Motor neuron (in vitro differentiated cells): Measurements from ENCODE around the gene TNKS1BP1. TPM values are rescaled to one million over a fixed set of nuclear protein-coding genes. Genes with fewer than 3 reads are reported as not detected.
"Not testable (repeated sequence)": the region's sequence is repeated elsewhere in the genome, so short reads cannot be mapped to it uniquely, and the experiment has no call there.

Source experiments
- ATAC-seq, 8 experiments: fragments of 200-7000 bp; cut with Tn5 transposase; replicated peaks in 6 of 8; 2 replicates each; pipeline ENCODE4 v1.8.0; 2021; ENCODE audit warnings: mild to moderate bottlenecking in 8 of 8, moderate library complexity in 8 of 8
- H3K27ac ChIP-seq, 2 donors: fragments of 250-450 bp; sonication (Bioruptor Pico); 2 replicates each; pipeline ENCODE4 v1.9.0; 2021; ENCODE audit warnings: antibody characterized with exemption in 2 of 2, mild to moderate bottlenecking in 2 of 2, moderate library complexity in 1 of 2
- H3K4me1 ChIP-seq, 2 donors: fragments of 250-450 bp; sonication (Bioruptor Pico); replicated peaks in 1 of 2; 2 replicates each; pipeline ENCODE4 v1.6.1; 2021; ENCODE audit warnings: antibody characterized with exemption in 2 of 2, mild to moderate bottlenecking in 2 of 2, moderate library complexity in 1 of 2
- H3K4me3 ChIP-seq, 5 donors: fragments of 250-450 bp; sonication (Bioruptor Pico); 2 replicates each; pipeline ENCODE4 v1.9.0; 2021; ENCODE audit warnings: antibody characterized with exemption in 5 of 5, mild to moderate bottlenecking in 5 of 5, moderate library complexity in 4 of 5
- WGBS, 10 experiments: fragments of 450-650 bp; shearing (Covaris generic); methylation state at CpG; one replicate each; pipeline ENCODE4 v1.0.0; 2022; 5-methylcytosine and 5-hydroxymethylcytosine counted together
- in situ Hi-C, 9 experiments: fragments of 400-800 bp; cut with MboI; loops; one replicate each; pipeline ENCODE4 v1.15.0; 2021; ENCODE audit warnings: low sequenced_read_pairs in 9 of 9, low pct_unique_long_range_greater_than_20kb in 2 of 9; ENCODE audit not compliant: unreplicated experiment in 9 of 9
- total RNA-seq, 8 experiments: library from RNA; unstranded; fragments of 300-600 nt; gene quantifications; 2 replicates each; pipeline versions ENCODE4 v1.2.3 to v1.2.4, GENCODE V29; 2022

Gene TNKS1BP1
- total RNA-seq, 8 experiments from 2014 or later: 28.4 to 104 (median 55.4) TPM

GRCh38 chr11:57294225-57295131, 30.3 kb downstream of the TNKS1BP1 start:
- in situ Hi-C loops: no loop called here
- peak in 6 of 8 experiments; percentile 55 to 94 (median 65) for ATAC-seq
- Histone ChIP-seq H3K4me3 (no peak overlapping the region), H3K27ac (no peak overlapping the region), H3K4me1 (peaks cover 10 to 19% of the 10 kb centered on the region in 2 donors)
- WGBS, 10 experiments: 73 to 100% (median 100%) methylated on average over 1 to 2 of the region's 2 CpGs; no CpG with 5 or more reads in 3 of the 10 experiments

GRCh38 chr11:57290288-57290687, 34.5 kb downstream of the TNKS1BP1 start:
- in situ Hi-C loops: no loop called here
- H3K4me3 ChIP-seq: no peak overlapping the region
- no peak overlapping the region for H3K27ac ChIP-seq
- ATAC-seq: no peak
- 0 to 100% (median 100%) methylated on average over 1 of the region's 1 CpG; no CpG with 5 or more reads in 1 of the 10 experiments for WGBS, 10 experiments
- H3K4me1 ChIP-seq: peaks cover 29 to 40% of the 10 kb centered on the region in 2 donors

- H3K4me1 ChIP-seq: peaks cover 29 to 36% of the 10 kb centered on the region in 2 donors
- peak overlapping the region; percentile 48 to 62 for H3K27ac ChIP-seq
- H3K4me3 ChIP-seq: no peak overlapping the region
- ATAC-seq: peak; percentile 47 to 83 (median 78)
- 0 to 34% (median 17%) methylated on average over 1 to 6 of the region's 11 CpGs; no CpG with 5 or more reads in 4 of the 10 experiments for WGBS, 10 experiments
- in situ Hi-C loops: no loop called here
Observed at GRCh38 chr11:57288771-57289579, 35.8 kb downstream of the TNKS1BP1 start.

- Histone ChIP-seq H3K4me3 (no peak overlapping the region), H3K27ac (no peak overlapping the region), H3K4me1 (peaks cover 27 to 29% of the 10 kb centered on the region in 2 donors)
- 44 to 90% (median 60%) methylated on average over 1 to 2 of the region's 3 CpGs; no CpG with 5 or more reads in 3 of the 10 experiments for WGBS, 10 experiments
- peak in 5 of 8 experiments; percentile 49 to 79 (median 72) for ATAC-seq
- in situ Hi-C loops: no loop called here
Observed at GRCh38 chr11:57287884-57288283, 36.9 kb downstream of the TNKS1BP1 start.

GRCh38 chr11:57283231-57283990, 41.3 kb downstream of the TNKS1BP1 start:
- in situ Hi-C loops: no loop called here
- Histone ChIP-seq H3K4me3 (no peak overlapping the region), H3K27ac (no peak overlapping the region), H3K4me1 (peaks cover 8 to 10% of the 10 kb centered on the region in 2 donors)
- 40 to 100% (median 63%) methylated on average over 1 to 2 of the region's 2 CpGs; no CpG with 5 or more reads in 2 of the 10 experiments for WGBS, 10 experiments
- peak in 2 of 8 experiments; percentile 43 to 53 for ATAC-seq

GRCh38 chr11:57281546-57281945, 43.2 kb downstream of the TNKS1BP1 start:
- H3K4me1 ChIP-seq, in situ Hi-C loops, H3K4me3 ChIP-seq, ATAC-seq, H3K27ac ChIP-seq: not testable (repeated sequence)
- 40 to 100% (median 78%) methylated on average over 1 to 4 of the region's 6 CpGs; no CpG with 5 or more reads in 4 of the 10 experiments for WGBS, 10 experiments

GRCh38 chr11:57279116-57279515, 45.6 kb downstream of the TNKS1BP1 start:
- Histone ChIP-seq H3K27ac (no peak overlapping the region), H3K4me1 (peaks cover 9% of the 10 kb centered on the region in 2 donors), H3K4me3 (no peak overlapping the region)
- peak in 1 of 8 experiments; percentile 29 for ATAC-seq
- 67 to 100% (median 86%) methylated on average over 1 to 4 of the region's 5 CpGs; no CpG with 5 or more reads in 2 of the 10 experiments for WGBS, 10 experiments
- in situ Hi-C loops: loop anchor here in 1 of 9 experiments (10.0 kb wide), 1 partner anchor 154 kb away; no protein-coding TSS in a partner anchor

GRCh38 chr11:57278721-57279095, 46.0 kb downstream of the TNKS1BP1 start:
- H3K4me1 ChIP-seq: peaks cover 9% of the 10 kb centered on the region in 2 donors
- H3K27ac ChIP-seq: no peak overlapping the region
- in situ Hi-C loops: loop anchor here in 1 of 9 experiments (10.0 kb wide), 1 partner anchor 154 kb away; no protein-coding TSS in a partner anchor
- whole genome bisulfite sequencing, 10 experiments: 66 to 100% (median 88%) methylated on average over 1 to 6 of the region's 7 CpGs; no CpG with 5 or more reads in 2 of the 10 experiments
- no peak for ATAC-seq
- no peak overlapping the region for H3K4me3 ChIP-seq

- Histone ChIP-seq H3K4me3 (no peak overlapping the region), H3K4me1 (peaks cover 9% of the 10 kb centered on the region in 2 donors), H3K27ac (no peak overlapping the region)
- peak; percentile 84 to 98 (median 90) for ATAC-seq
- in situ Hi-C loops: loop anchor here in 1 of 9 experiments (10.0 kb wide), 1 partner anchor 153 kb away; no protein-coding TSS in a partner anchor
- 0 to 42% (median 16%) methylated on average over 2 to 14 of the region's 14 CpGs; no CpG with 5 or more reads in 1 of the 10 experiments for WGBS, 10 experiments
Observed at GRCh38 chr11:57277845-57278720, 46.7 kb downstream of the TNKS1BP1 start.

GRCh38 chr11:57276971-57277675, 47.6 kb downstream of the TNKS1BP1 start:
- peaks cover 9% of the 10 kb centered on the region in 2 donors for H3K4me1 ChIP-seq
- 32 to 100% (median 69%) methylated on average over 3 to 6 of the region's 6 CpGs; no CpG with 5 or more reads in 2 of the 10 experiments for WGBS, 10 experiments
- no peak for ATAC-seq
- no peak overlapping the region for H3K27ac ChIP-seq
- H3K4me3 ChIP-seq: no peak overlapping the region
- in situ Hi-C loops: loop anchor here in 1 of 9 experiments (10.0 kb wide), 1 partner anchor 152 kb away; no protein-coding TSS in a partner anchor
